K562 (cell line): ENCODE data around the gene INO80. TPM values are rescaled to one million over a fixed set of nuclear protein-coding genes. Genes with fewer than 3 reads are reported as not detected.

Source experiments
- ATAC-seq: fragments of 200-7000 bp; cut with Tn5 transposase; 3 replicates; pipeline ENCODE4 v1.9.1; 2020; ENCODE audit warnings: moderate library complexity
- BruUV-seq: library from RNA; stranded (reverse); fragments of 400-500 nt; replicated peaks from 2 replicates; lab custom pipeline; 2021; lab: Mats Ljungman, UMichigan
- CTCF ChIA-PET: fragments of 300-600 bp; formaldehyde crosslinking; extraction: SDS; loops from one replicate; lab custom pipeline; 2021; ENCODE audit warnings: low intra/inter-chr PET ratio; lab: Yijun Ruan, JAX
- POLR2A ChIA-PET: fragments of 300-600, 350-650 bp; sonication (Branson Sonifier 250); formaldehyde crosslinking; extraction: SDS; loops from one replicate; lab custom pipeline; 2021; ENCODE audit warnings: antibody characterized with exemption, inconsistent platforms; lab: Yijun Ruan, JAX
- DNase-seq, 4 experiments: peaks; one replicate each; pipeline versions ENCODE4 v3.0.0 to v3.0.0-alpha.2; 2011 to 2018; ENCODE audit warnings: low spot score in 3 of 4, mixed read lengths in 3 of 4; ENCODE audit errors: extremely low read depth in 1 of 4
- FAIRE-seq: peaks from 2 replicates; lab custom pipeline; 2011; peaks lifted over from hg19 to GRCh38; lab: Jason Lieb, UNC
- H2AFZ ChIP-seq: 2 replicates; pipeline ENCODE4 v1.6.0; 2011; ENCODE audit warnings: low read depth, low read length, control low read depth, inconsistent platforms
- H3K27ac ChIP-seq: fragments of 200-600 bp; 3 replicates; pipeline ENCODE4 v1.8.0; 2011; ENCODE audit warnings: low read depth, mild to moderate bottlenecking, control low read depth, inconsistent platforms, low read length, moderate library complexity, mixed read lengths; ENCODE audit errors: extremely low read depth
- H3K27me3 ChIP-seq, 2 experiments: fragments of 300-600 bp in 1 of 2; 2 replicates in 1 of 2; 3 replicates in 1 of 2; pipeline versions ENCODE4 v1.6.0 to v1.8.0; 2011; ENCODE audit warnings: inconsistent platforms in 2 of 2, low read length in 2 of 2, mild to moderate bottlenecking in 1 of 2, mixed read lengths in 1 of 2, moderate library complexity in 1 of 2; ENCODE audit not compliant: control insufficient read depth in 2 of 2, insufficient read depth in 2 of 2
- H3K36me3 ChIP-seq: fragments of 300-600 bp; 3 replicates; pipeline ENCODE4 v1.8.0; 2011; ENCODE audit warnings: mild to moderate bottlenecking, low read length, inconsistent platforms; ENCODE audit not compliant: control insufficient read depth, insufficient read depth
- H3K4me1 ChIP-seq, 2 experiments: fragments of 200-600 bp in 1 of 2; replicated peaks in 1 of 2; 2 replicates in 1 of 2; 3 replicates in 1 of 2; pipeline versions ENCODE4 v1.5.1 to v1.8.0; 2011; ENCODE audit warnings: inconsistent platforms in 2 of 2, low read length in 2 of 2, mild to moderate bottlenecking in 1 of 2, mixed read lengths in 1 of 2, moderate library complexity in 1 of 2; ENCODE audit not compliant: control insufficient read depth in 2 of 2, insufficient read depth in 2 of 2
- H3K4me2 ChIP-seq: 2 replicates; pipeline ENCODE4 v1.6.1; 2011; ENCODE audit warnings: low read length, control low read depth, inconsistent platforms, mixed read lengths; ENCODE audit not compliant: insufficient read depth
- H3K4me3 ChIP-seq: fragments of 200-600 bp; sonication (generic), shearing (Covaris generic); 2 replicates; pipeline ENCODE4 v1.5.1; 2016; ENCODE audit warnings: control low read depth, inconsistent platforms
- H3K79me2 ChIP-seq: fragments of 200-600 bp; 3 replicates; pipeline ENCODE4 v1.8.0; 2011; ENCODE audit warnings: low read length, inconsistent platforms; ENCODE audit not compliant: control insufficient read depth, insufficient read depth
- H3K9ac ChIP-seq, 2 experiments: 2 replicates each; pipeline versions ENCODE4 v1.6.0 to v1.6.1; 2011; ENCODE audit warnings: low read depth in 2 of 2, low read length in 2 of 2, control low read depth in 1 of 2, inconsistent platforms in 1 of 2, mild to moderate bottlenecking in 1 of 2, mixed read lengths in 1 of 2; ENCODE audit not compliant: insufficient read depth in 1 of 2
- H3K9me1 ChIP-seq: one replicate; pipeline ENCODE4 v1.6.0; 2011; ENCODE audit warnings: inconsistent platforms, mild to moderate bottlenecking, low read length, moderate library complexity; ENCODE audit not compliant: control insufficient read depth, insufficient read depth
- H3K9me3 ChIP-seq: replicated peaks from 2 replicates; pipeline ENCODE4 v1.5.1; 2011; ENCODE audit warnings: low read depth, low read length, inconsistent platforms; ENCODE audit not compliant: control insufficient read depth, insufficient read depth
- H4K20me1 ChIP-seq: replicated peaks from 2 replicates; pipeline ENCODE4 v1.6.1; 2011; ENCODE audit warnings: low read length, inconsistent platforms, mixed read lengths; ENCODE audit not compliant: control insufficient read depth, insufficient read depth
- CAMTA2 ChIP-seq: fragments of 250-450 bp; sonication (Bioruptor Pico); conservative IDR thresholded peaks from 2 replicates; pipeline ENCODE4 v1.5.1; 2022
- DIDO1 ChIP-seq: fragments of 450-650 bp; IDR thresholded peaks from 2 replicates; pipeline ENCODE4 v1.6.1; 2016; ENCODE audit warnings: low read depth, missing biosample characterization, missing genetic modification characterization
- E2F6 ChIP-seq, 2 experiments: IDR thresholded peaks; 2 replicates each; pipeline ENCODE4 v1.6.1; 2011; ENCODE audit warnings: borderline replicate concordance in 1 of 2, control low read depth in 1 of 2, low read depth in 1 of 2, low read length in 1 of 2, mild to moderate bottlenecking in 1 of 2, mixed read lengths in 1 of 2, moderate library complexity in 1 of 2; ENCODE audit not compliant: insufficient read depth in 1 of 2, insufficient read length in 1 of 2, poor library complexity in 1 of 2, severe bottlenecking in 1 of 2; ENCODE audit errors: extremely low read depth in 1 of 2
- KLF6 ChIP-seq: fragments of 250-450 bp; sonication (Bioruptor Pico); IDR thresholded peaks from 2 replicates; pipeline ENCODE4 v1.4.0; 2020; ENCODE audit warnings: mild to moderate bottlenecking, moderate library complexity, borderline replicate concordance
- PTTG1 ChIP-seq: fragments of 450-650 bp; IDR thresholded peaks from 2 replicates; pipeline ENCODE4 v1.6.1; 2016; ENCODE audit warnings: low read depth, mild to moderate bottlenecking, missing genetic modification characterization, missing compliant biosample characterization
- RBBP5 ChIP-seq: fragments of 200-600 bp; sonication (generic); IDR thresholded peaks from 2 replicates; pipeline ENCODE4 v1.6.1; 2012; ENCODE audit warnings: borderline replicate concordance, mild to moderate bottlenecking, low read length, control low read depth, inconsistent platforms; ENCODE audit not compliant: insufficient read depth, poor library complexity, severe bottlenecking
- ZBED1 ChIP-seq: IDR thresholded peaks from 2 replicates; pipeline ENCODE4 v1.6.1; 2014
- ZBTB12 ChIP-seq: fragments of 250-450 bp; sonication (Bioruptor Pico); IDR thresholded peaks from 2 replicates; pipeline ENCODE4 v1.4.0; 2020
- ZC3H11A ChIP-seq: IDR thresholded peaks from 2 replicates; pipeline ENCODE4 v1.6.1; 2012; ENCODE audit warnings: low read depth, low read length, improper control_type of control experiment
- ZNF354B ChIP-seq: fragments of 250-450 bp; sonication (Bioruptor Pico); IDR thresholded peaks from 2 replicates; pipeline ENCODE4 v1.4.0; 2020
- ZNF583 ChIP-seq: fragments of 250-450 bp; sonication (Bioruptor Pico); IDR thresholded peaks from 2 replicates; pipeline ENCODE4 v1.4.0; 2020
- WGBS: fragments of 100-300 bp; shearing (Covaris generic); methylation state at CpG from one replicate; pipeline ENCODE4 v1.1.6; 2016; ENCODE audit warnings: low coverage, mixed read lengths; ENCODE audit not compliant: insufficient coverage; ENCODE audit errors: missing lambda C conversion rate; 5-methylcytosine and 5-hydroxymethylcytosine counted together
- in situ Hi-C: fragments of 300-500 bp; cut with MboI; formaldehyde crosslinking; loops from 4 replicates; pipeline ENCODE4 v1.15.0; 2018; ENCODE audit warnings: inconsistent platforms, mixed read lengths
- intact Hi-C: fragments of 100-400 bp; cut with micrococcal nuclease; formaldehyde crosslinking; loops from 2 replicates; pipeline ENCODE4 v1.14.2; 2022
- polyA plus RNA-seq, 8 experiments: library from polyadenylated mRNA; depleted of rRNA in 4 of 8; stranded (reverse) in 5 of 8; unstranded in 3 of 8; fragments of >200 nt; fragmentation: Nextera tagmentation in 2 of 8; fragmentation: Illumina TruSeq in 1 of 8; extraction: Ambion mirVana in 2 of 8; extraction: Trizol in 1 of 8; gene quantifications; 2 replicates each; pipeline versions ENCODE4 v1.2.1 to v1.2.3, GENCODE V29; 2011 to 2014; ENCODE audit warnings: inconsistent platforms in 1 of 8, missing spikeins in 1 of 8
- total RNA-seq, 7 experiments: library from RNA; depleted of rRNA in 6 of 7; stranded (reverse); fragments of >200 nt in 6 of 7; fragmentation: Illumina TruSeq in 2 of 7; extraction: Trizol in 2 of 7; gene quantifications; 2 replicates each; pipeline versions ENCODE4 v1.2.1 to v1.2.3, GENCODE V29; 2011 to 2021; ENCODE audit warnings: low replicate concordance in 1 of 7
- TF ChIP-seq, protein P1 (sequence below): sonication (generic); formaldehyde crosslinking; IDR thresholded peaks from 2 replicates; pipeline ENCODE4 v1.8.0; 2022; ENCODE audit warnings: mild to moderate bottlenecking, missing genetic modification reagents, borderline replicate concordance
- TF ChIP-seq, protein P2 (sequence below): sonication (generic); formaldehyde crosslinking; IDR thresholded peaks from 2 replicates; pipeline ENCODE4 v1.8.0; 2023; ENCODE audit warnings: missing genetic modification reagents, mild to moderate bottlenecking, borderline replicate concordance

Gene INO80
- total and polyA plus RNA-seq, 9 of the 15 experiments (the other 6 are each of a cell fraction or from before 2014, with no cell fraction given): 1.1 to 25.7 (median 19.9) TPM

DNA sequence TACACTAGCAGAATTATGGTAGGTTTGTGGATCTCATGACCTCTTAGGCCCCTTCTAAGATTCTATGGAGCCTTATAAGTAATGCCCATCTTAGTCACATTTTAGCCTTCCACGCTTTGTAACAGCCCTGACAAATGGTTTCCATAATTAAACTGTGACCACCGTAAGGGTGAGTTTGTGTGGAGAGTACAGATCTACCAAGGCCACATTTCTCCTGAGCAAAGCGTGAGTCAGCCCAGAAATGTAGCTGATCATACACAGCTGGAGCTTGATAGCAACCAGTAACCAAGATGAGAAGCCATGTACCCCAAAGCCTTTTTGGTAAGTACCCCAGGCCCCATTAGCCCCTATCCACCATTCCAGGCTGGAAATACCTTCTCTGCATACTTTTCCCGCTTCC is 131.1 kb downstream of the INO80 start:
- H3K79me2 ChIP-seq: no peaks in the 10 kb centered on the region
- H3K9ac ChIP-seq: no peak overlapping the region
- in situ Hi-C loops: no loop called here
- no peak overlapping the region for H2AFZ ChIP-seq
- POLR2A ChIA-PET: interaction anchor here (0.8 to 1.2 kb wide), 2 partner anchors 12 to 234 kb away, joined by 3 read pairs; no protein-coding TSS in a partner anchor
- CTCF ChIA-PET: no interaction called here
- no peaks in the 10 kb centered on the region for H3K9me3 ChIP-seq
- no peak overlapping the region for H3K4me2 ChIP-seq
- no peak for DNase-seq
- no peak overlapping the region for H3K4me3 ChIP-seq
- no peaks in the 10 kb centered on the region for H3K27me3 ChIP-seq
- H3K36me3 ChIP-seq: peaks cover 89% of the 10 kb centered on the region
- H3K9me1 ChIP-seq: no peaks in the 10 kb centered on the region
- 82% methylated on average over 4 of the region's 4 CpGs for WGBS
- no peaks in the 10 kb centered on the region for H3K4me1 ChIP-seq
- BruUV-seq: no TSS peak
- no peak overlapping the region for H3K27ac ChIP-seq
- peaks cover 2% of the 10 kb centered on the region; the same call in 1 of the 2 replicates for H4K20me1 ChIP-seq
- FAIRE-seq: no peak
- ATAC-seq: no peak
- intact Hi-C loops: no loop called here
- TF ChIP-seq RBBP5 (no peak), ZNF354B (CRISPR knock-in tag) (no peak), DIDO1 (tag) (no peak), ZC3H11A (no peak), CAMTA2 (CRISPR knock-in tag) (no peak), ZNF583 (CRISPR knock-in tag) (no peak), PTTG1 (tag) (no peak), KLF6 (CRISPR knock-in tag) (no peak), E2F6 (IDR thresholded peaks at IDR 0.05; ENCODE audit: borderline replicate concordance in 1 of 2, extremely low read depth in 1 of 2, insufficient read depth in 1 of 2, insufficient read length in 1 of 2, low read depth in 1 of 2, low read length in 1 of 2, poor library complexity in 1 of 2, severe bottlenecking in 1 of 2) (no peak), ZBED1 (no peak), ZBTB12 (CRISPR knock-in tag) (no peak)
- TF ChIP-seq, protein P1, sequence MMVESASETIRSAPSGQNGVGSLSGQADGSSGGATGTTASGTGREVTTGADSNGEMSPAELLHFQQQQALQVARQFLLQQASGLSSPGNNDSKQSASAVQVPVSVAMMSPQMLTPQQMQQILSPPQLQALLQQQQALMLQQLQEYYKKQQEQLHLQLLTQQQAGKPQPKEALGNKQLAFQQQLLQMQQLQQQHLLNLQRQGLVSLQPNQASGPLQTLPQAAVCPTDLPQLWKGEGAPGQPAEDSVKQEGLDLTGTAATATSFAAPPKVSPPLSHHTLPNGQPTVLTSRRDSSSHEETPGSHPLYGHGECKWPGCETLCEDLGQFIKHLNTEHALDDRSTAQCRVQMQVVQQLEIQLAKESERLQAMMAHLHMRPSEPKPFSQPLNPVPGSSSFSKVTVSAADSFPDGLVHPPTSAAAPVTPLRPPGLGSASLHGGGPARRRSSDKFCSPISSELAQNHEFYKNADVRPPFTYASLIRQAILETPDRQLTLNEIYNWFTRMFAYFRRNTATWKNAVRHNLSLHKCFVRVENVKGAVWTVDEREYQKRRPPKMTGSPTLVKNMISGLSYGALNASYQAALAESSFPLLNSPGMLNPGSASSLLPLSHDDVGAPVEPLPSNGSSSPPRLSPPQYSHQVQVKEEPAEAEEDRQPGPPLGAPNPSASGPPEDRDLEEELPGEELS: no peak
- TF ChIP-seq, protein P2, sequence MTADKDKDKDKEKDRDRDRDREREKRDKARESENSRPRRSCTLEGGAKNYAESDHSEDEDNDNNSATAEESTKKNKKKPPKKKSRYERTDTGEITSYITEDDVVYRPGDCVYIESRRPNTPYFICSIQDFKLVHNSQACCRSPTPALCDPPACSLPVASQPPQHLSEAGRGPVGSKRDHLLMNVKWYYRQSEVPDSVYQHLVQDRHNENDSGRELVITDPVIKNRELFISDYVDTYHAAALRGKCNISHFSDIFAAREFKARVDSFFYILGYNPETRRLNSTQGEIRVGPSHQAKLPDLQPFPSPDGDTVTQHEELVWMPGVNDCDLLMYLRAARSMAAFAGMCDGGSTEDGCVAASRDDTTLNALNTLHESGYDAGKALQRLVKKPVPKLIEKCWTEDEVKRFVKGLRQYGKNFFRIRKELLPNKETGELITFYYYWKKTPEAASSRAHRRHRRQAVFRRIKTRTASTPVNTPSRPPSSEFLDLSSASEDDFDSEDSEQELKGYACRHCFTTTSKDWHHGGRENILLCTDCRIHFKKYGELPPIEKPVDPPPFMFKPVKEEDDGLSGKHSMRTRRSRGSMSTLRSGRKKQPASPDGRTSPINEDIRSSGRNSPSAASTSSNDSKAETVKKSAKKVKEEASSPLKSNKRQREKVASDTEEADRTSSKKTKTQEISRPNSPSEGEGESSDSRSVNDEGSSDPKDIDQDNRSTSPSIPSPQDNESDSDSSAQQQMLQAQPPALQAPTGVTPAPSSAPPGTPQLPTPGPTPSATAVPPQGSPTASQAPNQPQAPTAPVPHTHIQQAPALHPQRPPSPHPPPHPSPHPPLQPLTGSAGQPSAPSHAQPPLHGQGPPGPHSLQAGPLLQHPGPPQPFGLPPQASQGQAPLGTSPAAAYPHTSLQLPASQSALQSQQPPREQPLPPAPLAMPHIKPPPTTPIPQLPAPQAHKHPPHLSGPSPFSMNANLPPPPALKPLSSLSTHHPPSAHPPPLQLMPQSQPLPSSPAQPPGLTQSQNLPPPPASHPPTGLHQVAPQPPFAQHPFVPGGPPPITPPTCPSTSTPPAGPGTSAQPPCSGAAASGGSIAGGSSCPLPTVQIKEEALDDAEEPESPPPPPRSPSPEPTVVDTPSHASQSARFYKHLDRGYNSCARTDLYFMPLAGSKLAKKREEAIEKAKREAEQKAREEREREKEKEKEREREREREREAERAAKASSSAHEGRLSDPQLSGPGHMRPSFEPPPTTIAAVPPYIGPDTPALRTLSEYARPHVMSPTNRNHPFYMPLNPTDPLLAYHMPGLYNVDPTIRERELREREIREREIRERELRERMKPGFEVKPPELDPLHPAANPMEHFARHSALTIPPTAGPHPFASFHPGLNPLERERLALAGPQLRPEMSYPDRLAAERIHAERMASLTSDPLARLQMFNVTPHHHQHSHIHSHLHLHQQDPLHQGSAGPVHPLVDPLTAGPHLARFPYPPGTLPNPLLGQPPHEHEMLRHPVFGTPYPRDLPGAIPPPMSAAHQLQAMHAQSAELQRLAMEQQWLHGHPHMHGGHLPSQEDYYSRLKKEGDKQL: no peak
